Neural cell (in vitro differentiated cells): ENCODE data around the gene NUP210L. TPM values are rescaled to one million over a fixed set of nuclear protein-coding genes. Genes with fewer than 3 reads are reported as not detected.

Experiments
- H2AFZ ChIP-seq: fragments of 200-600, 300-800 bp; sonication (generic), shearing (Covaris generic); 2 replicates; pipeline ENCODE4 v1.6.0; 2014; ENCODE audit warnings: low read depth, mild to moderate bottlenecking, antibody characterized with exemption, low read length, moderate library complexity
- H3F3A ChIP-seq: fragments of 200-600 bp; shearing (Covaris generic); 2 replicates; pipeline ENCODE4 v1.6.1; 2016; ENCODE audit warnings: mild to moderate bottlenecking, moderate library complexity, mixed read lengths, antibody characterized with exemption, low read length; ENCODE audit not compliant: insufficient read depth, poor library complexity, severe bottlenecking
- H3K27ac ChIP-seq: fragments of 200-600, 300-800 bp; sonication (generic), shearing (Covaris generic); 2 replicates; pipeline ENCODE4 v1.5.1; 2014; ENCODE audit warnings: mild to moderate bottlenecking, low read length, moderate library complexity
- H3K27me3 ChIP-seq: fragments of 300-800, 200-600 bp; sonication (generic), shearing (Covaris generic); 2 replicates; pipeline ENCODE4 v1.6.0; 2014; ENCODE audit warnings: mild to moderate bottlenecking, low read depth, low read length, moderate library complexity; ENCODE audit not compliant: insufficient read depth
- H3K36me3 ChIP-seq: fragments of 300-800, 200-600 bp; sonication (generic), shearing (Covaris generic); 2 replicates; pipeline ENCODE4 v1.5.1; 2014; ENCODE audit warnings: mild to moderate bottlenecking, antibody characterized with exemption, low read length, moderate library complexity; ENCODE audit not compliant: insufficient read depth
- H3K4me2 ChIP-seq: fragments of 300-800, 200-600 bp; sonication (generic), shearing (Covaris generic); 2 replicates; pipeline ENCODE4 v1.6.0; 2014; ENCODE audit warnings: mild to moderate bottlenecking, low read length
- H3K4me3 ChIP-seq: fragments of 300-800, 200-600 bp; sonication (generic), shearing (Covaris generic); 2 replicates; pipeline ENCODE4 v1.5.1; 2014; ENCODE audit warnings: mild to moderate bottlenecking, low read length, moderate library complexity
- H3K79me2 ChIP-seq: fragments of 200-600 bp; shearing (Covaris generic); replicated peaks from 2 replicates; pipeline ENCODE4 v1.6.0; 2014; ENCODE audit warnings: mild to moderate bottlenecking, low read length, moderate library complexity; ENCODE audit not compliant: insufficient read depth
- H3K9ac ChIP-seq: fragments of 300-800, 200-600 bp; sonication (generic), shearing (Covaris generic); 2 replicates; pipeline ENCODE4 v1.6.1; 2016; ENCODE audit warnings: mild to moderate bottlenecking, low read length, mixed read lengths
- H3K9me2 ChIP-seq: fragments of 200-600 bp; shearing (Covaris generic); 2 replicates; pipeline ENCODE4 v1.6.1; 2016; ENCODE audit warnings: mild to moderate bottlenecking, low read length, mixed read lengths; ENCODE audit not compliant: insufficient read depth
- H3K9me3 ChIP-seq: fragments of 200-600, 300-800 bp; sonication (generic), shearing (Covaris generic); 2 replicates; pipeline ENCODE4 v1.6.1; 2016; ENCODE audit warnings: mild to moderate bottlenecking, mixed run types, low read length, moderate library complexity, mixed read lengths
- H4K20me1 ChIP-seq: fragments of 200-600 bp; shearing (Covaris generic); 2 replicates; pipeline ENCODE4 v1.6.1; 2016; ENCODE audit warnings: mild to moderate bottlenecking, mixed run types; ENCODE audit not compliant: insufficient read depth
- CTCF ChIP-seq: fragments of 450-650 bp; IDR thresholded peaks from 2 replicates; pipeline ENCODE4 v1.5.1; 2014; ENCODE audit warnings: antibody characterized with exemption, mild to moderate bottlenecking, moderate library complexity; ENCODE audit not compliant: poor library complexity, severe bottlenecking
- EP300 ChIP-seq: fragments of 450-650 bp; conservative IDR thresholded peaks from 2 replicates; pipeline ENCODE4 v1.6.1; 2014; ENCODE audit warnings: antibody characterized with exemption, mild to moderate bottlenecking, moderate library complexity; ENCODE audit not compliant: poor library complexity, severe bottlenecking
- EZH2 ChIP-seq: fragments of 200-600, 300-800 bp; shearing (Covaris generic), sonication (generic); IDR thresholded peaks from 2 replicates; pipeline ENCODE4 v1.6.1; 2014; ENCODE audit warnings: antibody characterized with exemption, low read length, borderline replicate concordance, mild to moderate bottlenecking; ENCODE audit not compliant: insufficient read depth, poor library complexity, severe bottlenecking
- MXI1 ChIP-seq: fragments of 450-650 bp; conservative IDR thresholded peaks from 2 replicates; pipeline ENCODE4 v1.6.1; 2014; ENCODE audit warnings: antibody characterized with exemption, mild to moderate bottlenecking; ENCODE audit not compliant: poor library complexity, severe bottlenecking
- POLR2AphosphoS5 ChIP-seq: IDR thresholded peaks from 2 replicates; pipeline ENCODE4 v1.6.1; 2012
- RAD21 ChIP-seq: fragments of 450-650 bp; conservative IDR thresholded peaks from 2 replicates; pipeline ENCODE4 v1.6.1; 2014; ENCODE audit warnings: antibody characterized with exemption, mild to moderate bottlenecking, moderate library complexity
- REST ChIP-seq: IDR thresholded peaks from 2 replicates; pipeline ENCODE4 v1.6.1; 2012; ENCODE audit warnings: borderline replicate concordance
- SMC3 ChIP-seq: fragments of 450-650 bp; conservative IDR thresholded peaks from 2 replicates; pipeline ENCODE4 v1.6.1; 2014; ENCODE audit warnings: antibody characterized with exemption, mild to moderate bottlenecking, moderate library complexity; ENCODE audit not compliant: poor library complexity
- TAF1 ChIP-seq: IDR thresholded peaks from 2 replicates; pipeline ENCODE4 v1.6.1; 2012; ENCODE audit warnings: low read depth
- polyA plus RNA-seq: library from polyadenylated mRNA; depleted of rRNA; stranded (reverse); fragments of >200 nt; gene quantifications from 2 replicates; pipeline ENCODE4 v1.2.3, GENCODE V29; 2014

NUP210L gene
- polyA plus RNA-seq, 1 donor from 2014 or later, result 0.09 TPM

- H3K9me3 ChIP-seq, result no peaks in the 10 kb centered on the region
- no peak overlapping the region for H3K27ac ChIP-seq
- TF ChIP-seq CTCF (peak; percentile 15), REST (no peak)
- no peaks in the 10 kb centered on the region for H3K9me2 ChIP-seq
- no peak overlapping the region for H3K9ac ChIP-seq
- no peaks in the 10 kb centered on the region for H3K79me2 ChIP-seq
- no peak overlapping the region for H2AFZ ChIP-seq
- H3K4me3 ChIP-seq, result no peak overlapping the region
- H4K20me1 ChIP-seq, result no peaks in the 10 kb centered on the region
- H3F3A ChIP-seq, result no peaks in the 10 kb centered on the region
- H3K36me3 ChIP-seq, result no peaks in the 10 kb centered on the region
- no peaks in the 10 kb centered on the region for H3K27me3 ChIP-seq
- no peak overlapping the region for H3K4me2 ChIP-seq
Measured at GRCh38 chr1:154145986-154146385, 8.9 kb downstream of the NUP210L start.

- Histone ChIP-seq H3K4me2 (no peak overlapping the region), H3F3A (no peaks in the 10 kb centered on the region), H3K27me3 (no peaks in the 10 kb centered on the region), H3K4me3 (no peak overlapping the region), H3K9ac (no peak overlapping the region), H4K20me1 (no peaks in the 10 kb centered on the region), H3K9me2 (no peaks in the 10 kb centered on the region), H3K9me3 (no peaks in the 10 kb centered on the region), H3K79me2 (no peaks in the 10 kb centered on the region), H2AFZ (no peak overlapping the region), H3K27ac (no peak overlapping the region), H3K36me3 (no peaks in the 10 kb centered on the region)
- TF ChIP-seq MXI1 (no peak), EP300 (no peak), CTCF (no peak), SMC3 (no peak), TAF1 (no peak), EZH2 (no peak), RAD21 (no peak), POLR2AphosphoS5 (no peak)
Measured at GRCh38 chr1:154142358-154142757, 12.5 kb downstream of the NUP210L start.
